ENCODE results near the gene KCNK1. TPM values are rescaled to one million over a fixed set of nuclear protein-coding genes. Genes with fewer than 3 reads are reported as not detected.

Gene KCNK1
- total and polyA plus RNA-seq, 2 donors (not counting 1 experiment from before 2014, with no cell fraction given) = 0.48 to 2.6 TPM

GRCh38 chr1:233586301-233586700, 27.6 kb upstream of the KCNK1 start:
- TF ChIP-seq EZH2 (IDR thresholded peaks at IDR 0.05; ENCODE audit: low read length, missing control alignments) (no peak), CTCF (conservative IDR thresholded peaks at IDR 0.05 in 1 of 2, IDR thresholded peaks at IDR 0.05 in 1 of 2; ENCODE audit: low read depth in 1 of 2, low read length in 2 of 2) (no peak)

GRCh38 chr1:233587196-233587595, 26.7 kb upstream of the KCNK1 start:
- no peaks in the 10 kb centered on the region for H3K9me3 ChIP-seq (ENCODE audit: control insufficient read depth, insufficient read depth, low read depth, low read length)
- H3K9ac ChIP-seq (ENCODE audit: insufficient read depth, low read length) = no peak overlapping the region
- H3K4me2 ChIP-seq (ENCODE audit: extremely low read depth, insufficient read depth, low read length) = no peak overlapping the region
- H3K36me3 ChIP-seq (ENCODE audit: control insufficient read depth, insufficient read depth, low read length) = no peaks in the 10 kb centered on the region
- H4K20me1 ChIP-seq (ENCODE audit: control insufficient read depth, extremely low read depth, insufficient read depth, low read length) = no peaks in the 10 kb centered on the region
- no peaks in the 10 kb centered on the region for H3K4me1 ChIP-seq (ENCODE audit: control insufficient read depth, extremely low read depth, insufficient read depth, low read length)
- H3K79me2 ChIP-seq (ENCODE audit: control insufficient read depth, insufficient read depth, low read length) = no peaks in the 10 kb centered on the region
- H2AFZ ChIP-seq (ENCODE audit: low read length) = no peak overlapping the region
- H3K27ac ChIP-seq (ENCODE audit: insufficient read depth, low read length) = no peak overlapping the region
- H3K27me3 ChIP-seq (ENCODE audit: control insufficient read depth, insufficient read depth, low read length) = no peaks in the 10 kb centered on the region
- no peak for DNase-seq (ENCODE audit: low read depth in 2 of 2)
- no peak overlapping the region for H3K4me3 ChIP-seq (replicated peaks in 1 of 4; ENCODE audit: control extremely low read depth in 1 of 4, insufficient read depth in 1 of 4, low read depth in 3 of 4, low read length in 4 of 4)
- TF ChIP-seq EZH2 (IDR thresholded peaks at IDR 0.05; ENCODE audit: low read length, missing control alignments) = no peak
- no peak for TF ChIP-seq CTCF (conservative IDR thresholded peaks at IDR 0.05 in 1 of 2, IDR thresholded peaks at IDR 0.05 in 1 of 2; ENCODE audit: low read depth in 1 of 2, low read length in 2 of 2)

More at GRCh38 chr1:233586301-233586700, 27.6 kb upstream of the KCNK1 start:
- no peaks in the 10 kb centered on the region for H3K27me3 ChIP-seq (ENCODE audit: control insufficient read depth, insufficient read depth, low read length)
- H3K4me3 ChIP-seq (replicated peaks in 1 of 4; ENCODE audit: control extremely low read depth in 1 of 4, insufficient read depth in 1 of 4, low read depth in 3 of 4, low read length in 4 of 4) = no peak overlapping the region
- DNase-seq (ENCODE audit: low read depth in 2 of 2) = no peak
- no peak overlapping the region for H2AFZ ChIP-seq (ENCODE audit: low read length)
- no peak overlapping the region for H3K27ac ChIP-seq (ENCODE audit: insufficient read depth, low read length)
- no peaks in the 10 kb centered on the region for H3K79me2 ChIP-seq (ENCODE audit: control insufficient read depth, insufficient read depth, low read length)
- no peaks in the 10 kb centered on the region for H3K4me1 ChIP-seq (ENCODE audit: control insufficient read depth, extremely low read depth, insufficient read depth, low read length)
- H3K9ac ChIP-seq (ENCODE audit: insufficient read depth, low read length) = no peak overlapping the region
- no peaks in the 10 kb centered on the region for H3K9me3 ChIP-seq (ENCODE audit: control insufficient read depth, insufficient read depth, low read depth, low read length)
- no peaks in the 10 kb centered on the region for H4K20me1 ChIP-seq (ENCODE audit: control insufficient read depth, extremely low read depth, insufficient read depth, low read length)
- H3K36me3 ChIP-seq (ENCODE audit: control insufficient read depth, insufficient read depth, low read length) = no peaks in the 10 kb centered on the region
- H3K4me2 ChIP-seq (ENCODE audit: extremely low read depth, insufficient read depth, low read length) = no peak overlapping the region

GRCh38 chr1:233587958-233588799, 25.7 kb upstream of the KCNK1 start:
- Histone ChIP-seq H3K27me3 (ENCODE audit: control insufficient read depth, insufficient read depth, low read length) (no peaks in the 10 kb centered on the region), H3K36me3 (ENCODE audit: control insufficient read depth, insufficient read depth, low read length) (no peaks in the 10 kb centered on the region), H4K20me1 (ENCODE audit: control insufficient read depth, extremely low read depth, insufficient read depth, low read length) (no peaks in the 10 kb centered on the region), H3K27ac (ENCODE audit: insufficient read depth, low read length) (no peak overlapping the region), H3K9ac (ENCODE audit: insufficient read depth, low read length) (no peak overlapping the region), H3K4me1 (ENCODE audit: control insufficient read depth, extremely low read depth, insufficient read depth, low read length) (no peaks in the 10 kb centered on the region), H2AFZ (ENCODE audit: low read length) (no peak overlapping the region), H3K4me2 (ENCODE audit: extremely low read depth, insufficient read depth, low read length) (no peak overlapping the region), H3K79me2 (ENCODE audit: control insufficient read depth, insufficient read depth, low read length) (no peaks in the 10 kb centered on the region), H3K4me3 (replicated peaks in 1 of 4; ENCODE audit: control extremely low read depth in 1 of 4, insufficient read depth in 1 of 4, low read depth in 3 of 4, low read length in 4 of 4) (no peak overlapping the region), H3K9me3 (ENCODE audit: control insufficient read depth, insufficient read depth, low read depth, low read length) (no peaks in the 10 kb centered on the region)
- no peak for DNase-seq (ENCODE audit: low read depth in 2 of 2)
- TF ChIP-seq CTCF (conservative IDR thresholded peaks at IDR 0.05 in 1 of 2, IDR thresholded peaks at IDR 0.05 in 1 of 2; ENCODE audit: low read depth in 1 of 2, low read length in 2 of 2) (no peak), EZH2 (IDR thresholded peaks at IDR 0.05; ENCODE audit: low read length, missing control alignments) (no peak)

Measured in fibroblast of lung (primary cell).